ENCODE data around the gene MPV17. TPM values are rescaled to one million over a fixed set of nuclear protein-coding genes. Genes with fewer than 3 reads are reported as not detected.

Gene MPV17
- total and polyA plus RNA-seq, 2 donors (not counting 1 experiment from before 2014, with no cell fraction given) = 103 to 137 TPM

DNA sequence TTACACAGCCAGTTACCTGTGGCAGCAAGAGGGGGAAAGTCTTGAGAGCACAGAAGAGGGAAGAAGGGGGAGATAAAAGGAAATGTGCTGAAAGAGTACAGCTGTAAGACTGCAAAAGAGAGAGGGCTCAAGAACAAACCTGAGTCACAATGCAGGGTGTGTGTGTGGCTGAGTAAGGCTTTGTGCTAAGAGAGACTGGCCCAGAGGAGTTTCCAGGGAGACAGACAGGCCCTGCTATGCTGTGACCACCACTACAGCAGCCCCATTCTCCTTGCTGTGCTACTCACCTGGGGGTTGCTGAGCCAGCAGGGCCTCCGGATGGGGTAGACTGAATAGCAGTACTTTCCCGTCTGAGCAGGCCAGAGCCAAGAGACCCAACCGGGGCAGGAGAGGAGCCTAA, 12.4 kb upstream of the MPV17 start:
- Mint-ChIP-seq H3K27me3 (no peaks in the 10 kb centered on the region), H3K9me3 (ENCODE audit: insufficient read depth) (no peaks in the 10 kb centered on the region), H3K4me1 (no peaks in the 10 kb centered on the region), H3K4me3 (no peak overlapping the region), H3K27ac (no peak overlapping the region)
- DNase-seq (no peak), ATAC-seq (ENCODE audit: low read depth) (no peak)
- Histone ChIP-seq H3K9ac (ENCODE audit: low read length) (no peak overlapping the region), H3K4me3 (ENCODE audit: control extremely low read depth in 1 of 5, extremely low read depth in 1 of 5, insufficient read depth in 1 of 5, low read depth in 2 of 5, low read length in 4 of 5) (no peak overlapping the region), H2AFZ (ENCODE audit: insufficient read depth, low read depth, low read length, poor library complexity, severe bottlenecking) (no peak overlapping the region), H3K9me3 (ENCODE audit: control extremely low read depth in 1 of 3, control insufficient read depth in 2 of 3, insufficient read depth in 1 of 3, low read length in 2 of 3) (no peaks in the 10 kb centered on the region), H3K27me3 (replicated peaks in 1 of 4; ENCODE audit: control extremely low read depth in 1 of 4, control insufficient read depth in 3 of 4, insufficient read depth in 4 of 4, low read length in 3 of 4) (no peaks in the 10 kb centered on the region), H3K27ac (ENCODE audit: low read length in 2 of 2) (no peak overlapping the region), H3K79me2 (ENCODE audit: control insufficient read depth, insufficient read depth, low read length) (no peaks in the 10 kb centered on the region), H3K4me2 (replicated peaks; ENCODE audit: low read depth, low read length, poor library complexity, severe bottlenecking) (no peak overlapping the region), H3K4me1 (ENCODE audit: control insufficient read depth in 2 of 2, insufficient read depth in 2 of 2, low read length in 2 of 2) (no peaks in the 10 kb centered on the region), H4K20me1 (ENCODE audit: control insufficient read depth, insufficient read depth, low read length, poor library complexity, severe bottlenecking) (no peaks in the 10 kb centered on the region), H3K36me3 (replicated peaks in 1 of 2; ENCODE audit: control extremely low read depth in 1 of 2, control insufficient read depth in 1 of 2, extremely low read depth in 1 of 2, insufficient read depth in 2 of 2, low read length in 1 of 2) (peaks cover 20 to 52% of the 10 kb centered on the region in 2 experiments)
- no peak for TF ChIP-seq EZH2 (IDR thresholded peaks at IDR 0.05; ENCODE audit: borderline replicate concordance, insufficient read depth, low read depth, low read length, poor library complexity, severe bottlenecking)
- TF ChIP-seq, protein P1, sequence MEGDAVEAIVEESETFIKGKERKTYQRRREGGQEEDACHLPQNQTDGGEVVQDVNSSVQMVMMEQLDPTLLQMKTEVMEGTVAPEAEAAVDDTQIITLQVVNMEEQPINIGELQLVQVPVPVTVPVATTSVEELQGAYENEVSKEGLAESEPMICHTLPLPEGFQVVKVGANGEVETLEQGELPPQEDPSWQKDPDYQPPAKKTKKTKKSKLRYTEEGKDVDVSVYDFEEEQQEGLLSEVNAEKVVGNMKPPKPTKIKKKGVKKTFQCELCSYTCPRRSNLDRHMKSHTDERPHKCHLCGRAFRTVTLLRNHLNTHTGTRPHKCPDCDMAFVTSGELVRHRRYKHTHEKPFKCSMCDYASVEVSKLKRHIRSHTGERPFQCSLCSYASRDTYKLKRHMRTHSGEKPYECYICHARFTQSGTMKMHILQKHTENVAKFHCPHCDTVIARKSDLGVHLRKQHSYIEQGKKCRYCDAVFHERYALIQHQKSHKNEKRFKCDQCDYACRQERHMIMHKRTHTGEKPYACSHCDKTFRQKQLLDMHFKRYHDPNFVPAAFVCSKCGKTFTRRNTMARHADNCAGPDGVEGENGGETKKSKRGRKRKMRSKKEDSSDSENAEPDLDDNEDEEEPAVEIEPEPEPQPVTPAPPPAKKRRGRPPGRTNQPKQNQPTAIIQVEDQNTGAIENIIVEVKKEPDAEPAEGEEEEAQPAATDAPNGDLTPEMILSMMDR (IDR thresholded peaks at IDR 0.05) = no peak
- no CpG with 5 or more reads among the region's 3 CpGs for WGBS (ENCODE audit: insufficient coverage)
- intact Hi-C loops (cut with micrococcal nuclease) = no loop called here
- ChIA-PET POLR2A (no interaction called here), CTCF (no interaction called here)

- no peaks in the 10 kb centered on the region for H3K27me3 ChIP-seq (replicated peaks in 1 of 4; ENCODE audit: control extremely low read depth in 1 of 4, control insufficient read depth in 3 of 4, insufficient read depth in 4 of 4, low read length in 3 of 4)
- H3K36me3 ChIP-seq (replicated peaks in 1 of 2; ENCODE audit: control extremely low read depth in 1 of 2, control insufficient read depth in 1 of 2, extremely low read depth in 1 of 2, insufficient read depth in 2 of 2, low read length in 1 of 2) = peaks cover 8 to 36% of the 10 kb centered on the region in 2 experiments
- POLR2A ChIA-PET = no interaction called here
- Mint-ChIP-seq H3K4me3 (peak overlapping the region; percentile 99), H3K9me3 (ENCODE audit: insufficient read depth) (no peaks in the 10 kb centered on the region), H3K4me1 (peaks cover 27% of the 10 kb centered on the region), H3K27ac (peak overlapping the region; percentile 47), H3K27me3 (no peaks in the 10 kb centered on the region)
- TF ChIP-seq, protein P1 (IDR thresholded peaks at IDR 0.05) = no peak
- no peak for TF ChIP-seq EZH2 (IDR thresholded peaks at IDR 0.05; ENCODE audit: borderline replicate concordance, insufficient read depth, low read depth, low read length, poor library complexity, severe bottlenecking)
- intact Hi-C loops (cut with micrococcal nuclease) = loop anchor here (5.0 kb wide), 1 partner anchor 1068 kb away; the partner anchor contains the start of gene FOSL2
- H3K9me3 ChIP-seq (ENCODE audit: control extremely low read depth in 1 of 3, control insufficient read depth in 2 of 3, insufficient read depth in 1 of 3, low read length in 2 of 3) = no peaks in the 10 kb centered on the region
- no peak overlapping the region for H3K4me2 ChIP-seq (replicated peaks; ENCODE audit: low read depth, low read length, poor library complexity, severe bottlenecking)
- no peak overlapping the region for H3K27ac ChIP-seq (ENCODE audit: low read length in 2 of 2)
- ATAC-seq (ENCODE audit: low read depth) (no peak), DNase-seq (no peak)
- CTCF ChIA-PET = interaction anchor here (0.6 to 3.7 kb wide), 2 partner anchors 21 to 155 kb away, joined by 3 to 24 read pairs; no protein-coding TSS in a partner anchor
- peaks cover 12 to 20% of the 10 kb centered on the region in 2 donors for H3K4me1 ChIP-seq (ENCODE audit: control insufficient read depth in 2 of 2, insufficient read depth in 2 of 2, low read length in 2 of 2)
- 89% methylated on average over 5 of the region's 5 CpGs for WGBS (ENCODE audit: insufficient coverage)
- no peak overlapping the region for H3K4me3 ChIP-seq (ENCODE audit: control extremely low read depth in 1 of 5, extremely low read depth in 1 of 5, insufficient read depth in 1 of 5, low read depth in 2 of 5, low read length in 4 of 5)
- no peak overlapping the region for H2AFZ ChIP-seq (ENCODE audit: insufficient read depth, low read depth, low read length, poor library complexity, severe bottlenecking)
- H3K79me2 ChIP-seq (ENCODE audit: control insufficient read depth, insufficient read depth, low read length) = peaks cover 37% of the 10 kb centered on the region
- no peak overlapping the region for H3K9ac ChIP-seq (ENCODE audit: low read length)
- no peaks in the 10 kb centered on the region for H4K20me1 ChIP-seq (ENCODE audit: control insufficient read depth, insufficient read depth, low read length, poor library complexity, severe bottlenecking)
These were observed 1.8 kb upstream of the MPV17 start for GRCh38 chr2:27324720-27325119.

Measured in B cell (primary cell).